PFSK-1 (cell line): ENCODE measurements around the gene TLCD3B.

Source experiments
- FOXP2 ChIP-seq: optimal IDR thresholded peaks from 2 replicates; pipeline ENCODE3; 2011; ENCODE audit warnings: borderline replicate concordance, control low read depth, inconsistent platforms; ENCODE audit not compliant: insufficient read depth; ENCODE audit errors: extremely low read length, extremely low read depth
- POLR2AphosphoS5 ChIP-seq: IDR thresholded peaks from 2 replicates; pipeline ENCODE4 v1.6.1; 2012; ENCODE audit warnings: low read depth, mild to moderate bottlenecking, control low read depth, low read length, moderate library complexity
- REST ChIP-seq, 2 experiments: IDR thresholded peaks; 2 replicates each; pipeline versions ENCODE4 v1.6.1 to v1.8.0; 2011 to 2012; ENCODE audit warnings: low read depth in 2 of 2, low read length in 2 of 2, control low read depth in 1 of 2, inconsistent platforms in 1 of 2, mild to moderate bottlenecking in 1 of 2, moderate library complexity in 1 of 2; ENCODE audit not compliant: insufficient read depth in 1 of 2
- SIN3A ChIP-seq: IDR thresholded peaks from 2 replicates; pipeline ENCODE4 v1.6.1; 2012; ENCODE audit warnings: mild to moderate bottlenecking, low read length, moderate library complexity, borderline replicate concordance; ENCODE audit not compliant: insufficient read depth
- TAF1 ChIP-seq: IDR thresholded peaks from 2 replicates; pipeline ENCODE4 v1.6.1; 2012; ENCODE audit warnings: low read length, control low read depth, borderline replicate concordance; ENCODE audit not compliant: insufficient read depth

TLCD3B gene

GRCh38 chr16:30005341-30006094, 25.6 kb downstream of the TLCD3B start:
- TF ChIP-seq SIN3A (no peak), POLR2AphosphoS5 (no peak), REST (IDR thresholded peaks at IDR 0.05; ENCODE audit: insufficient read depth in 1 of 2, low read depth in 2 of 2, low read length in 2 of 2) (no peak), FOXP2 (no peak), TAF1 (no peak)

GRCh38 chr16:30004811-30005242, 26.2 kb downstream of the TLCD3B start:
- TF ChIP-seq FOXP2: no peak
- no peak for TF ChIP-seq REST (IDR thresholded peaks at IDR 0.05; ENCODE audit: insufficient read depth in 1 of 2, low read depth in 2 of 2, low read length in 2 of 2)
- no peak for TF ChIP-seq POLR2AphosphoS5
- TF ChIP-seq TAF1: no peak
- TF ChIP-seq SIN3A: no peak

- TF ChIP-seq SIN3A: no peak
- TF ChIP-seq REST (IDR thresholded peaks at IDR 0.05; ENCODE audit: insufficient read depth in 1 of 2, low read depth in 2 of 2, low read length in 2 of 2): no peak
- no peak for TF ChIP-seq FOXP2
- TF ChIP-seq POLR2AphosphoS5: no peak; the same call in 1 of the 2 replicates
- TF ChIP-seq TAF1: no peak
Measured at GRCh38 chr16:30004424-30004776, 26.7 kb downstream of the TLCD3B start.

GRCh38 chr16:30003670-30004423, 27.2 kb downstream of the TLCD3B start:
- TF ChIP-seq SIN3A (no peak), TAF1 (no peak), FOXP2 (no peak), POLR2AphosphoS5 (no peak), REST (IDR thresholded peaks at IDR 0.05; ENCODE audit: insufficient read depth in 1 of 2, low read depth in 2 of 2, low read length in 2 of 2) (no peak)
